HG02571 (cell line): Measurements from ENCODE around the gene ZNF423.

Source experiments
- ATAC-seq: cut with Tn5 transposase; IDR thresholded peaks from one replicate; pipeline ENCODE4 v1.9.1; 2021; ENCODE audit warnings: mild to moderate bottlenecking, moderate library complexity; ENCODE audit not compliant: unreplicated experiment

The ZNF423 gene

GRCh38 chr16:49786926-49787557, 68.9 kb downstream of the ZNF423 start:
- ATAC-seq, result no peak

GRCh38 chr16:49785970-49786369, 69.9 kb downstream of the ZNF423 start:
- no peak for ATAC-seq

- ATAC-seq, result no peak
Measured at GRCh38 chr16:49782405-49782804, 73.5 kb downstream of the ZNF423 start.

- no peak for ATAC-seq
Measured at GRCh38 chr16:49781401-49781800, 74.5 kb downstream of the ZNF423 start.

- ATAC-seq, result no peak
Measured at GRCh38 chr16:49780433-49780832, 75.5 kb downstream of the ZNF423 start.

GRCh38 chr16:49779979-49780378, 75.9 kb downstream of the ZNF423 start:
- no peak for ATAC-seq

- no peak for ATAC-seq
Measured at GRCh38 chr16:49778202-49778930, 77.5 kb downstream of the ZNF423 start.

- no peak for ATAC-seq
Measured at GRCh38 chr16:49776734-49777133, 79.2 kb downstream of the ZNF423 start.

- ATAC-seq, result no peak
Measured at GRCh38 chr16:49776085-49776595, 79.8 kb downstream of the ZNF423 start.

GRCh38 chr16:49775581-49775980, 80.3 kb downstream of the ZNF423 start:
- ATAC-seq, result no peak

- no peak for ATAC-seq
Measured at GRCh38 chr16:49775018-49775417, 80.9 kb downstream of the ZNF423 start.

GRCh38 chr16:49773534-49774475, 82.1 kb downstream of the ZNF423 start:
- ATAC-seq, result no peak

GRCh38 chr16:49767998-49768397, 87.9 kb downstream of the ZNF423 start:
- ATAC-seq, result no peak

GRCh38 chr16:49767414-49767813, 88.5 kb downstream of the ZNF423 start:
- ATAC-seq, result no peak

GRCh38 chr16:49766225-49766624, 89.7 kb downstream of the ZNF423 start:
- ATAC-seq, result no peak

- no peak for ATAC-seq
Measured at GRCh38 chr16:49763826-49764225, 92.1 kb downstream of the ZNF423 start.

GRCh38 chr16:49760815-49761214, 95.1 kb downstream of the ZNF423 start:
- ATAC-seq, result no peak

GRCh38 chr16:49757559-49758069, 98.3 kb downstream of the ZNF423 start:
- no peak for ATAC-seq

GRCh38 chr16:49756775-49757558, 98.9 kb downstream of the ZNF423 start:
- ATAC-seq, result no peak
